Ishikawa (cell line): ENCODE measurements around the gene CEP83.

Experiments used
- CEBPB ChIP-seq: IDR thresholded peaks from 2 replicates; pipeline ENCODE4 v1.6.1; 2012
- EGR1 ChIP-seq: IDR thresholded peaks from 2 replicates; pipeline ENCODE4 v1.6.1; 2012
- EP300 ChIP-seq: IDR thresholded peaks from 2 replicates; pipeline ENCODE4 v1.6.1; 2012; ENCODE audit warnings: borderline replicate concordance
- NFIC ChIP-seq: IDR thresholded peaks from 2 replicates; pipeline ENCODE4 v1.6.1; 2012
- RAD21 ChIP-seq: IDR thresholded peaks from 2 replicates; pipeline ENCODE4 v1.6.1; 2012; ENCODE audit warnings: low read depth
- TAF1 ChIP-seq: IDR thresholded peaks from 2 replicates; pipeline ENCODE4 v1.6.1; 2012; ENCODE audit warnings: low read depth, mild to moderate bottlenecking
- TCF12 ChIP-seq: IDR thresholded peaks from 2 replicates; pipeline ENCODE4 v1.6.1; 2012; ENCODE audit warnings: low read depth
- TF ChIP-seq, protein P1 (sequence below): IDR thresholded peaks from 2 replicates; pipeline ENCODE4 v1.6.1; 2012
- TF ChIP-seq, protein P2 (sequence below): IDR thresholded peaks from 2 replicates; pipeline ENCODE4 v1.6.1; 2012; ENCODE audit warnings: low read depth, mild to moderate bottlenecking

DNA sequence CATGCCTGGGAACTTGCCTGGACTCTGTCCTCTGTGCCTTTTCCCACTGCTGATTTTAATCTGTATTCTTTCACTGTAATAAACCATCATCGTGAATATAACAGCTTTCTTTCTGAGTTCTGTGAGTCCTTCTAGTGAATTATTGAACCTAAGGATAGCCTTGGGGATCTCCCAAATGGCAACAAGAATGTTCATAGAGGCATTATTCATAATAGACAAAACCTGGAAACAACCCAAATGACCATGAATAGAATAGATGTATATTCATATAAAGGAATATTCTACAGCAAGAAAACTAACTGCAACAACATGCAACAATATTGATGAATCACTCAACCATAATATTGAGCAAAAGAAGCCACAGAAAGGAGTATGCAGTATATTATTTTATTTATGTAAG, 44.7 kb upstream of the CEP83 start:
- no peak for TF ChIP-seq EP300
- TF ChIP-seq RAD21 = no peak
- TF ChIP-seq CEBPB = no peak
- TF ChIP-seq, protein P1, sequence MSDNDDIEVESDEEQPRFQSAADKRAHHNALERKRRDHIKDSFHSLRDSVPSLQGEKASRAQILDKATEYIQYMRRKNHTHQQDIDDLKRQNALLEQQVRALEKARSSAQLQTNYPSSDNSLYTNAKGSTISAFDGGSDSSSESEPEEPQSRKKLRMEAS = no peak
- TF ChIP-seq TCF12 = no peak
- TF ChIP-seq NFIC = no peak
- no peak for TF ChIP-seq EGR1
- TF ChIP-seq TAF1 = no peak
- TF ChIP-seq, protein P2, sequence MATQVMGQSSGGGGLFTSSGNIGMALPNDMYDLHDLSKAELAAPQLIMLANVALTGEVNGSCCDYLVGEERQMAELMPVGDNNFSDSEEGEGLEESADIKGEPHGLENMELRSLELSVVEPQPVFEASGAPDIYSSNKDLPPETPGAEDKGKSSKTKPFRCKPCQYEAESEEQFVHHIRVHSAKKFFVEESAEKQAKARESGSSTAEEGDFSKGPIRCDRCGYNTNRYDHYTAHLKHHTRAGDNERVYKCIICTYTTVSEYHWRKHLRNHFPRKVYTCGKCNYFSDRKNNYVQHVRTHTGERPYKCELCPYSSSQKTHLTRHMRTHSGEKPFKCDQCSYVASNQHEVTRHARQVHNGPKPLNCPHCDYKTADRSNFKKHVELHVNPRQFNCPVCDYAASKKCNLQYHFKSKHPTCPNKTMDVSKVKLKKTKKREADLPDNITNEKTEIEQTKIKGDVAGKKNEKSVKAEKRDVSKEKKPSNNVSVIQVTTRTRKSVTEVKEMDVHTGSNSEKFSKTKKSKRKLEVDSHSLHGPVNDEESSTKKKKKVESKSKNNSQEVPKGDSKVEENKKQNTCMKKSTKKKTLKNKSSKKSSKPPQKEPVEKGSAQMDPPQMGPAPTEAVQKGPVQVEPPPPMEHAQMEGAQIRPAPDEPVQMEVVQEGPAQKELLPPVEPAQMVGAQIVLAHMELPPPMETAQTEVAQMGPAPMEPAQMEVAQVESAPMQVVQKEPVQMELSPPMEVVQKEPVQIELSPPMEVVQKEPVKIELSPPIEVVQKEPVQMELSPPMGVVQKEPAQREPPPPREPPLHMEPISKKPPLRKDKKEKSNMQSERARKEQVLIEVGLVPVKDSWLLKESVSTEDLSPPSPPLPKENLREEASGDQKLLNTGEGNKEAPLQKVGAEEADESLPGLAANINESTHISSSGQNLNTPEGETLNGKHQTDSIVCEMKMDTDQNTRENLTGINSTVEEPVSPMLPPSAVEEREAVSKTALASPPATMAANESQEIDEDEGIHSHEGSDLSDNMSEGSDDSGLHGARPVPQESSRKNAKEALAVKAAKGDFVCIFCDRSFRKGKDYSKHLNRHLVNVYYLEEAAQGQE = no peak
